ENCODE data around the gene BFSP2.

GRCh38 chr3:133367403-133367802 is 32.5 kb upstream of the BFSP2 start:
- TF ChIP-seq CTCF (IDR thresholded peaks at IDR 0.05) = no peak
- TF ChIP-seq POLR2AphosphoS5 (IDR thresholded peaks at IDR 0.05; ENCODE audit: low read depth, low read length) = no peak
- TF ChIP-seq SIN3A (IDR thresholded peaks at IDR 0.05; ENCODE audit: borderline replicate concordance, insufficient read depth, low read depth, low read length) = no peak
- no peak for TF ChIP-seq REST (IDR thresholded peaks at IDR 0.05; ENCODE audit: insufficient read depth in 1 of 2, low read depth in 2 of 2, low read length in 1 of 2)

Data from Panc1 (cell line).